Activated CD8-positive, alpha-beta memory T cell treated with anti-CD3 and anti-CD28 coated beads, Interleukin-2, amount 10 ng/mL, durations not matched to agents 7 days and 5 days (primary cell): ENCODE measurements around the gene TRIM5. TPM values are rescaled to one million over a fixed set of nuclear protein-coding genes. Genes with fewer than 3 reads are reported as not detected.

Experiments used
- total RNA-seq, 2 experiments: library from RNA; stranded (reverse); gene quantifications; one replicate each; pipeline ENCODE4 v1.2.3, GENCODE V29; 2021

Gene TRIM5
- total RNA-seq, 2 experiments from 2014 or later, result 25.0 to 35.4 TPM

Other genes starting within 250 kb of the TRIM5 start
- not detected for gene OR51I1, start 243.6 kb downstream of the TRIM5 start, total RNA-seq
- not detected for gene OR51I2, start 235.8 kb downstream of the TRIM5 start, total RNA-seq
- gene OR52D1, start 196.4 kb downstream of the TRIM5 start, total RNA-seq, result not detected
- gene UBQLN3, start 175.1 kb downstream of the TRIM5 start, total RNA-seq, result under 1 TPM in 1 of 2 experiments, not detected in 1; 0.12 TPM
- gene UBQLNL, start 168.4 kb downstream of the TRIM5 start, total RNA-seq, result under 1 TPM; 0.19 to 0.55 TPM
- gene OR52H1, start 136.5 kb downstream of the TRIM5 start, total RNA-seq, result not detected
- gene OR52B6, start 104.2 kb downstream of the TRIM5 start, total RNA-seq, result not detected
- gene TRIM6, start 88.4 kb downstream of the TRIM5 start, total RNA-seq, result 1 to 10 TPM in 1 of 2 experiments, under 1 TPM in 1; 0.37 to 1.5 TPM
- gene TRIM34, start 60.1 kb downstream of the TRIM5 start, total RNA-seq, result 10 to 100 TPM; 13.1 to 16.1 TPM
- 100 to 1,000 TPM; 139 to 238 TPM for gene TRIM22, start 4.7 kb upstream of the TRIM5 start, total RNA-seq
- gene OR56B1, start 51.4 kb upstream of the TRIM5 start, total RNA-seq, result under 1 TPM; 0.28 to 0.41 TPM
- under 1 TPM; 0.23 to 0.67 TPM for gene OR52N4, start 69.2 kb upstream of the TRIM5 start, total RNA-seq
- not detected for gene OR52N5, start 98.3 kb upstream of the TRIM5 start, total RNA-seq
- not detected for gene OR52N1, start 106.2 kb upstream of the TRIM5 start, total RNA-seq
- gene OR52N2, start 123.8 kb upstream of the TRIM5 start, total RNA-seq, result not detected
- not detected for gene OR52E6, start 156.8 kb upstream of the TRIM5 start, total RNA-seq
- gene OR52E8, start 172.6 kb upstream of the TRIM5 start, total RNA-seq, result not detected
- gene OR52E4, start 195.6 kb upstream of the TRIM5 start, total RNA-seq, result not detected
- gene OR52E5, start 208.1 kb upstream of the TRIM5 start, total RNA-seq, result not detected